ENCODE measurements around the gene BMPR2. TPM values are rescaled to one million over a fixed set of nuclear protein-coding genes. Genes with fewer than 3 reads are reported as not detected.

BMPR2 gene
- total RNA-seq, 1 experiment from 2014 or later = 11.9 TPM

DNA sequence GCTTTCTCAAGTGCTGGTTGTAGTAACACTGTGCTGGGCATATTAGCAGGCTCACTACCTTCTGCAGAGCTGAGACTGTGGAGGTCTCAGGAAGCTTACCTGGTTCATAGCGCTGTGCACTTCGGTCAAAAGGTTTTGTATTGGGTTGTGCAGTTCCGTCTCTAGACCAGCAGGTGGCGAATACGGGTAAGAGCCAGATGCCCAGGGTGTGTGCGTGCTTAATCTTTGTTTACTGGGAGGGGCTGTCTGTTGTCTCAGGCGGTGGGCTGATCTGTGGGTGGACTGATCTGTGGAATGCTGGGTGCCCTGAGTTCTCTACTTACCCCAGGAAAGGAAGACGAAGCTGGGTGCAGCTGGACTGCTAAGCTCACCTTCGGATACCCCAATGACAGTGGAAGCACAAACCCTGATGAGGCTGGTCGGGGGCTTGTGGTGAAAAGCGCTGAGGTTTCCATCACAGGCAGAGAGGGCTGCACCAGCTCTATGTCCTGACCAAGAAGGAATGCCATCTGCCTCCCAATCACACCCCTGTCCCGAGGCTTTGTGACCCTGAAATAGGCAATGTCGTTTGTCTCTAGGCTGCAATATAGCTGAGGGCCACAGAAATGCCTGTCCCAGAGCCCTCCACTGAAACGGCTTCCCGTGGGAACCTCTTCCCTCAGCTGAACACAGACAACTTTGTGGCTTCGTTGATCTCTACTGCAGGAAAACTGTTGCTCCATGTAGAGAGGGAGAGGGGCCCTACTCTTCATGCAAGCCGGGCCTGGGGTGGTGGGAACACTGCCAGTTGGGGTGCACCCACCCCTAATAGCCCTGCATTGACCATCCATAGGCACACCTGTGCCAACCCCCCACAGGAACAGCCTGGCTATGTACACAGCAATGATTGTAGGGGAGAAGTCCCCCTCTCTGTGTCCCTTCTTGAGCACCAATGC is 212.8 kb downstream of the BMPR2 start:
- peak; percentile 69 for DNase-seq (ENCODE audit: extremely low read depth, low read depth)

DNA sequence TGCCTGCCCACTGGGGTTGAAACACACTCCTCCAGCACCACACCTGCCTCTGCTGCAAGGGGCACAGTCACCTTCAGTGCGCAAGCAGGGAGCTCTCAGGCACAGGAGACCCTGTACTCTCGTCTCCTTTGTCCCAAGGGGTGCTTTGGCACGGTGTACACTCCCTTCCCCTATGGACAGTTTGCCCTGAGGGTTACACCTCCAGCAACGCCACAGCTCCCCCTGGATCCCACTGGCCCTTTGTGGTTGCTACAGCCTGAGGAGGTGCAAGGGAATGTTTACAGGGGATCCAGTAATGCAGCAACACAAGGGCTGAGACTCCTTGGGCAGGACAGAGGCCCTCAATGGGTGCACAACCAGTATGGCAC is 213.4 kb downstream of the BMPR2 start:
- DNase-seq (ENCODE audit: extremely low read depth, low read depth) = no peak

- no peak for DNase-seq (ENCODE audit: extremely low read depth, low read depth)
Observed at GRCh38 chr2:202592566-202592965, 216.4 kb downstream of the BMPR2 start.

DNA sequence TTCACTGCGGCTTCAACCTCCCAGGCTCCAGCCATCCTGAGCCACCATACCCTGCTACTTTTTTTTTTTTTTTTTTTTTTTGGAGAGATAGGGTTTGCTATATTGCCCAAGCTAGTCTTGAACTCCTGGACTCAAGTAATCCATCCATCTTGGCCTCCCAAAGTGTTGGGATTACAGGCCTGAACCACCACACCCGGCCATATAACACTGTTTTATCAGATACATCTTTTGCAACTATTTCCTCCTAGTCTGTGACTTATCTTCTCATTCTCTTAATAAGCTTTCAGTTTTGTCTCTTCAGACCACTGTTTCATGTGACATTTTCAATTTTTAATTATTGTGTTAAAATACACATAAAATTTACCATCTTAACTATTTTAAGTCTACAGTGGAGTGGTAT is 223.0 kb downstream of the BMPR2 start:
- DNase-seq (ENCODE audit: extremely low read depth, low read depth) = no peak

DNA sequence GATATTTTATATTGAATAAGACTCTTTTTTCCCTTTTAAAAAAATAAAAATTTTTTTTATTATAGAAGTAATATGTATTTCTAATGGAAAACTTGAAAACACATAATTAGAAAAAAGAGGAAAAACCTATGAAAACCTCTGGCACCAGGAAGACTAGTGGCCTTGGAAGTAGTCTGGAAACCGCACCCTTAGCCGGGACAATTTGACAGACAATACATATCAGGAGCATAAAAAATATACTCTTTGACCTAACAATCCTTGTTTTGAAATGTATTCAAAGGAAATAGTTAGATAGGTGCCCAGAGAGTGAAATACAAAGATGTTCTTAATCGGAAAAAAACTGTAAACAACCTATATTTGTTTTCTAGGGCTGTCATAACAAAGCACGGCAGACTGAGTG is 223.8 kb downstream of the BMPR2 start:
- no peak for DNase-seq (ENCODE audit: extremely low read depth, low read depth)

GRCh38 chr2:202604699-202605098 is 228.6 kb downstream of the BMPR2 start:
- DNase-seq (ENCODE audit: extremely low read depth, low read depth) = no peak

DNA sequence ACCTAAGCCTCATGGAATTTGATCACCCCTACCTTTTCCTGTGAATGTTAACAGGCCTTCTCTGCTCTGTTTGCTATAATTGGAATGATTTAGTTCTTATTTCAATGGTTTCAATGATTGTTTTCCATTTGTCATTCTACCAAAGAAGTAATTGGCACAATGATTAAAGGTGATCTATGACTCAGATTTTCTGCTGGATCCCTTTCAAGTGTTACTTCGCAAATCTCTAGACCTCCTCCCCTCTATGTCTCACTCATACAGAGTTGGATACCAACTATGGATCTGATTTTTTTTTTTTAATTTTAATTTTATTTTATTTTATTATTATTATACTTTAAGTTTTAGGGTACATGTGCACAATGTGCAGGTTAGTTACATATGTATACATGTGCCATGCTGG is 229.0 kb downstream of the BMPR2 start:
- no peak for DNase-seq (ENCODE audit: extremely low read depth, low read depth)

GRCh38 chr2:202608142-202608852 is 232.2 kb downstream of the BMPR2 start:
- no peak for DNase-seq (ENCODE audit: extremely low read depth, low read depth)

- DNase-seq (ENCODE audit: extremely low read depth, low read depth) = no peak
Observed at GRCh38 chr2:202609381-202610145, 233.4 kb downstream of the BMPR2 start.

DNA sequence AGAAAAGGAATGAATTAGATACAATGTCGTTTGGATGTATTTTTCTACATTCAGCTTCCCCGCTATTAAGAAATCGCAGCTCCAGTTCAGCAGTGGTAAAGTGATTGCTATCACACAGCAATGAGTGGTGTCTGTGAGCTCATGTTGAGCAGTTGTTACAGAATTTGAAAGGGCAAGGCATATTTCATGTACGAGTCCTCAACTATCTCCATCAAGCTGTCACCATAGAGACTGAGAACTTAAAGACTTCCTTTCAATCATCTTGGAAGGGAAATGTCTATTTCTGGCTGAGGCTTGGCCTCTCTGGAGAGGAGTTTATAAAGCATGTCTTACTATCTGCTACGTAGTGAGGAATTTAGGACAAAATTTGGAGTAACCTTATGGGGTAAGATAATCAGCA is 234.3 kb downstream of the BMPR2 start:
- DNase-seq (ENCODE audit: extremely low read depth, low read depth) = no peak

DNA sequence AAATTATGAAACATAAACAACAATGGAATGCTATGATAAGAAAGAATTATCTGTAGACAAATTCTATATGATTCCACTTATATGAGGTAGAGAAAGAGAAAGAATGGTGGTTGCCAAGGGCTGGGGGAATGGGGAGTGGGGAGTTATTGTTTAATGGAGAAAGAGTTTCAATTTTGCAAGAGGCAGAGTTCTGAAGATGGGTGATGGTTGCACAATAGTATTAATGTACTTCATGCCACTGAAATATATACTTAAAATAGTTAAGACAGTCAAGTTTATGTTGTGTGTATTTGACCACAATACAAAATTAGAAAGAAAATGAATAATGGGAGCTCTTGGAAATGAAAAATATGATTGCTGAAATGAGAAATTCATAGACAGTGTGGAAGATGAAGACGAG is 236.0 kb downstream of the BMPR2 start:
- no peak for DNase-seq (ENCODE audit: extremely low read depth, low read depth)

- DNase-seq (ENCODE audit: extremely low read depth, low read depth) = no peak
Observed at GRCh38 chr2:202613479-202613878, 237.4 kb downstream of the BMPR2 start.

Small RNA genes within 50 kb of the gene (small RNA-seq; reads per million reads assigned to genes)
- gene MTND4LP17 = 0 reads per million in 2 experiments
- gene RN7SL753P = 0 to 0.23 reads per million in 2 experiments

Other genes with a start within 250 kb of the BMPR2 start
- 154 and 168 TPM in 2 replicates for gene SUMO1, start 137.7 kb upstream of the BMPR2 start, total RNA-seq (2014; rRNA removed; shearing (Covaris generic))
- 145 and 161 TPM in 2 replicates for gene NOP58, start 110.6 kb upstream of the BMPR2 start, total RNA-seq (2014; rRNA removed; shearing (Covaris generic))